Lung (tissue), 12 donors: Measurements from ENCODE around the gene BMX. TPM values are rescaled to one million over a fixed set of nuclear protein-coding genes. Genes with fewer than 3 reads are reported as not detected.

Experiments used
- ATAC-seq: fragments of 200-7000 bp; cut with Tn5 transposase; one replicate; pipeline ENCODE4 v1.9.1; 2020; ENCODE audit warnings: moderate number of reproducible peaks; ENCODE audit not compliant: insufficient read depth, low FRiP score
- DNase-seq, 3 donors: peaks; one replicate each; pipeline ENCODE4 v3.0.0-alpha.2; 2013 to 2017
- H3K27ac ChIP-seq, 2 donors: one replicate each; pipeline ENCODE4 v1.5.1; 2013; ENCODE audit warnings: mild to moderate bottlenecking in 2 of 2, moderate library complexity in 2 of 2, control low read depth in 1 of 2, inconsistent platforms in 1 of 2, low read depth in 1 of 2, low read length in 1 of 2
- H3K27me3 ChIP-seq, 3 donors: one replicate each; pipeline ENCODE4 v1.5.1; 2013; ENCODE audit warnings: low read length in 2 of 3; ENCODE audit not compliant: control insufficient read depth in 3 of 3, insufficient read depth in 3 of 3
- H3K36me3 ChIP-seq, 4 donors: one replicate each; pipeline ENCODE4 v1.5.1; 2013; ENCODE audit warnings: low read length in 4 of 4, mild to moderate bottlenecking in 1 of 4, moderate library complexity in 1 of 4; ENCODE audit not compliant: control insufficient read depth in 4 of 4, insufficient read depth in 4 of 4
- H3K4me1 ChIP-seq, 5 donors: one replicate each; pipeline ENCODE4 v1.5.1; 2013; ENCODE audit warnings: low read length in 5 of 5, mild to moderate bottlenecking in 2 of 5, moderate library complexity in 1 of 5; ENCODE audit not compliant: control insufficient read depth in 5 of 5, insufficient read depth in 5 of 5
- H3K4me3 ChIP-seq: one replicate; pipeline ENCODE4 v1.5.1; 2013; ENCODE audit warnings: mild to moderate bottlenecking, control low read depth, moderate library complexity
- H3K9ac ChIP-seq, 2 donors: one replicate each; pipeline ENCODE4 v1.5.1; 2013; ENCODE audit warnings: low read length in 2 of 2, control low read depth in 1 of 2; ENCODE audit not compliant: insufficient read depth in 1 of 2
- H3K9me3 ChIP-seq, 4 donors: one replicate each; pipeline ENCODE4 v1.5.1; 2013; ENCODE audit warnings: low read length in 3 of 4, mild to moderate bottlenecking in 1 of 4, moderate library complexity in 1 of 4; ENCODE audit not compliant: control insufficient read depth in 4 of 4, insufficient read depth in 3 of 4
- WGBS, 2 donors: extraction: QIAGEN DNeasy Blood & Tissue Kit; methylation state at CpG; one replicate each; pipeline ENCODE4 v1.1.7; 2013; 5-methylcytosine and 5-hydroxymethylcytosine counted together
- polyA plus RNA-seq, 2 donors: library from polyadenylated mRNA; stranded (reverse); fragments of 200-250 nt; gene quantifications; one replicate each; pipeline ENCODE4 v1.2.1, GENCODE V29; 2013
- total RNA-seq, 2 donors: library from RNA; depleted of rRNA in 1 of 2; stranded (reverse); fragments of >200 nt in 1 of 2; gene quantifications; one replicate each; pipeline ENCODE4 v1.2.1, GENCODE V29; 2014 to 2021
- TF ChIP-seq, protein P1 (sequence below): IDR thresholded peaks from 2 replicates; pipeline ENCODE4 v1.5.1; 2012; ENCODE audit warnings: mild to moderate bottlenecking; ENCODE audit errors: control extremely low read depth, extremely low read depth
- donor health status: control.
- donor health status: control.
- donor health status: Bipolar disorder and iron deficiency.
- donor health status: healthy.
- donor health status: DM: yes; HTN: yes; CAD: no.

Gene BMX
- total and polyA plus RNA-seq, 4 donors: 1.4 to 4.0 (median 2.5) TPM

DNA sequence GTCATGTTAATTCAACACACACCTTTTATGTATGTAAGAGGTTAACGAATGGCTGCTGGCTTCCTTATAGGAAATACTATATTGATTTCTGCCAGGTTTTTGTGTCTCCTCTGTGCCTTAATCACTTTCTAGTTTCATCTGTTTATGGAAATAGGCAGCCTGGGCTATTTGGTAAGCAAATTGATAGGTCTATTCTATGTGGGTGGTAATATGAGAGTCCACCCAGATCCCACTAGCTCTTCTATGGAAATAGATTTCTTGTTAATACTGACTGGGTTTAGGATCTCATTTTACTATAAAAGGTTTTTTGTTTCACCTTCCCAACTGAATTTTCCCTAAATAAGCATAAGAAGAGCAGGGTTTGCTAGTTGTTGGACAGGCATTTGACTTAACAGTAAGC is 4.1 kb downstream of the BMX start:
- ATAC-seq (no peak), DNase-seq (no peak)
- Histone ChIP-seq H3K9ac (no peak overlapping the region), H3K4me3 (no peak overlapping the region), H3K36me3 (no peaks in the 10 kb centered on the region), H3K4me1 (no peaks in the 10 kb centered on the region), H3K9me3 (no peaks in the 10 kb centered on the region), H3K27me3 (peaks cover 0 to 55% (median 52%) of the 10 kb centered on the region in 3 donors), H3K27ac (no peak overlapping the region)
- TF ChIP-seq, protein P1, sequence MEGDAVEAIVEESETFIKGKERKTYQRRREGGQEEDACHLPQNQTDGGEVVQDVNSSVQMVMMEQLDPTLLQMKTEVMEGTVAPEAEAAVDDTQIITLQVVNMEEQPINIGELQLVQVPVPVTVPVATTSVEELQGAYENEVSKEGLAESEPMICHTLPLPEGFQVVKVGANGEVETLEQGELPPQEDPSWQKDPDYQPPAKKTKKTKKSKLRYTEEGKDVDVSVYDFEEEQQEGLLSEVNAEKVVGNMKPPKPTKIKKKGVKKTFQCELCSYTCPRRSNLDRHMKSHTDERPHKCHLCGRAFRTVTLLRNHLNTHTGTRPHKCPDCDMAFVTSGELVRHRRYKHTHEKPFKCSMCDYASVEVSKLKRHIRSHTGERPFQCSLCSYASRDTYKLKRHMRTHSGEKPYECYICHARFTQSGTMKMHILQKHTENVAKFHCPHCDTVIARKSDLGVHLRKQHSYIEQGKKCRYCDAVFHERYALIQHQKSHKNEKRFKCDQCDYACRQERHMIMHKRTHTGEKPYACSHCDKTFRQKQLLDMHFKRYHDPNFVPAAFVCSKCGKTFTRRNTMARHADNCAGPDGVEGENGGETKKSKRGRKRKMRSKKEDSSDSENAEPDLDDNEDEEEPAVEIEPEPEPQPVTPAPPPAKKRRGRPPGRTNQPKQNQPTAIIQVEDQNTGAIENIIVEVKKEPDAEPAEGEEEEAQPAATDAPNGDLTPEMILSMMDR: no peak
- 82 to 88% methylated on average over 1 of the region's 1 CpG for WGBS, 2 donors

DNA sequence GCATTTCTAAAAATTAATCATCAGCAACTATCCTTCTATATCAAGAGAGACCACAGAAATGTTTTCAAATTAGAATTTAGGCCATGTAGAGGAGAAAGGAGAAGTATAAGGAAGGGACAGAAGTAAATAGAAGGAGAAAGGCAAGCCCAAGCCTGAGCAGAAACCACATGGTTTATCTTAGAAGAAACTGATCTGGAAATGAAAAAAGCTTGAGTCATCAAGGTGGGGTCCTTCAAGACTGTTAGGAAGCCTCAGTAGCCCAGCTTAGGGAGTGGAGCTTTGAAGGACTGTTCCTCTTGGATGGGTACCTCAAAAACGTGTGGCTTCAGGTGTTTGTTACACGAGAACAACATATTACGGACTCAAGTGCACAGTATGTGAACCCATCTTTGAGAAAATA is 4.5 kb downstream of the BMX start:
- 42 to 62% methylated on average over 3 of the region's 3 CpGs for WGBS, 2 donors
- TF ChIP-seq, protein P1: no peak
- no peak overlapping the region for H3K9ac ChIP-seq
- H3K9me3 ChIP-seq: no peaks in the 10 kb centered on the region
- no peaks in the 10 kb centered on the region for H3K36me3 ChIP-seq
- DNase-seq (no peak), ATAC-seq (no peak)
- H3K27ac ChIP-seq: no peak overlapping the region
- H3K4me3 ChIP-seq: no peak overlapping the region
- H3K4me1 ChIP-seq: no peaks in the 10 kb centered on the region
- peaks cover 0 to 56% (median 51%) of the 10 kb centered on the region in 3 donors for H3K27me3 ChIP-seq

DNA sequence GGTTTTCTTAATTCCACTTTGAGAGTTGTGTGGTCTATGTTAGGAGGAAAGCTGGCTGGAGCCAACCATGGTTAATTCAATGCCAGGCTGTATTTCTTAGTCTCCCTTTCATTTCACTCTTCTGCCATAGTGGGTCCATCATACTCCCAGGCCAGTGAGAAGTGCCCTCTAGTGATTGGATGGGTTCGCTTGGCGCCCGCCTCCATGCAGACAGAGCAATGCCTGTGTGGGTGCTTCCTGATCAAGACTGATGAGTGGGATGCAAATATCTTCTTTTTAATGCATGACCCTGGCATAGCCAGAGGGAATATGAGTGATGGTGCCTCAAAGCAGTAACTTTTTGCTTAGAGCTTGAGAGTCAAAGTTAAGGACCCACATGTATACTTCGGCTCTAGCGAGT is 6.4 kb downstream of the BMX start:
- WGBS, 2 donors: 83 to 96% methylated on average over 5 of the region's 5 CpGs

DNA sequence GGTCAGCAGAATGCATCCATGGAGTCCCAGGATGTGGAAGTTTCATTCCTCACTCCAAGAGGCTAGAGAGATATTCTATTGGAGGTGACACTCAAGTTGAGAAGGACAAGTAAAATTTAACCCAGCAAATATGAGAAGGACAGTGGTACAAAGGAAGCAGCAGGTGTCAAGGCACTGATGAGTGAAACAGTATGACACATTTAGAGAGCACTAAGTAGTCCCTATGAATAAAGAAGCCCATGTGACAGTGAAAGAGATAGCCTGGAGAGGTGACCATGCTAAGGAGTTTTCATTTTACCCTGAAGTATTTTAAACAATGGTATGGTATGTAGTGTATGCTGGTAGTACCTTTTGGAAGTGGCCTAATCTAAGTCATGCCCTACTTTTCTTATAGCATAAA is 9.2 kb downstream of the BMX start:
- DNase-seq (no peak), ATAC-seq (no peak)
- H3K36me3 ChIP-seq: no peaks in the 10 kb centered on the region
- H3K27ac ChIP-seq: no peak overlapping the region
- TF ChIP-seq, protein P1: no peak
- no peak overlapping the region for H3K4me3 ChIP-seq
- H3K9ac ChIP-seq: no peak overlapping the region
- H3K4me1 ChIP-seq: no peaks in the 10 kb centered on the region
- peaks cover 0 to 55% (median 44%) of the 10 kb centered on the region in 3 donors for H3K27me3 ChIP-seq
- no peaks in the 10 kb centered on the region for H3K9me3 ChIP-seq

More for the DNA sequence above, 6.4 kb downstream of the BMX start:
- Histone ChIP-seq H3K27me3 (peaks cover 0 to 51% (median 47%) of the 10 kb centered on the region in 3 donors), H3K27ac (no peak overlapping the region), H3K4me3 (no peak overlapping the region), H3K9ac (no peak overlapping the region), H3K36me3 (no peaks in the 10 kb centered on the region), H3K9me3 (no peaks in the 10 kb centered on the region), H3K4me1 (no peaks in the 10 kb centered on the region)
- DNase-seq (no peak), ATAC-seq (no peak)
- TF ChIP-seq, protein P1: no peak
